GM21423 (cell line): Measurements from ENCODE around the gene FCHO2.

Experiments used
- ATAC-seq: cut with Tn5 transposase; IDR thresholded peaks from one replicate; pipeline ENCODE4 v1.9.1; 2021; ENCODE audit warnings: mild to moderate bottlenecking, moderate library complexity; ENCODE audit not compliant: unreplicated experiment

Gene FCHO2

GRCh38 chr5:73028991-73029595, 73.3 kb downstream of the FCHO2 start:
- ATAC-seq: no peak

GRCh38 chr5:73030531-73030930, 74.7 kb downstream of the FCHO2 start:
- no peak for ATAC-seq

GRCh38 chr5:73030995-73031394, 75.2 kb downstream of the FCHO2 start:
- no peak for ATAC-seq

- ATAC-seq: no peak
Observed at GRCh38 chr5:73031839-73032238, 76.0 kb downstream of the FCHO2 start.

GRCh38 chr5:73032635-73033034, 76.8 kb downstream of the FCHO2 start:
- ATAC-seq: no peak

- no peak for ATAC-seq
Observed at GRCh38 chr5:73037545-73037944, 81.7 kb downstream of the FCHO2 start.

- ATAC-seq: no peak
Observed at GRCh38 chr5:73039082-73039481, 83.2 kb downstream of the FCHO2 start.

- no peak for ATAC-seq
Observed at GRCh38 chr5:73042993-73043392, 87.2 kb downstream of the FCHO2 start.

- ATAC-seq: no peak
Observed at GRCh38 chr5:73044546-73044945, 88.7 kb downstream of the FCHO2 start.

GRCh38 chr5:73045623-73046022, 89.8 kb downstream of the FCHO2 start:
- no peak for ATAC-seq

GRCh38 chr5:73061593-73061992, 105.8 kb downstream of the FCHO2 start:
- ATAC-seq: no peak

GRCh38 chr5:73066466-73066865, 110.6 kb downstream of the FCHO2 start:
- ATAC-seq: no peak

GRCh38 chr5:73067213-73067612, 111.4 kb downstream of the FCHO2 start:
- no peak for ATAC-seq

- no peak for ATAC-seq
Observed at GRCh38 chr5:73081093-73081492, 125.3 kb downstream of the FCHO2 start.

GRCh38 chr5:73088026-73088425, 132.2 kb downstream of the FCHO2 start:
- ATAC-seq: no peak

- no peak for ATAC-seq
Observed at GRCh38 chr5:73093943-73094342, 138.1 kb downstream of the FCHO2 start.

GRCh38 chr5:73094415-73094814, 138.6 kb downstream of the FCHO2 start:
- ATAC-seq: no peak

- ATAC-seq: no peak
Observed at GRCh38 chr5:73095564-73096238, 139.9 kb downstream of the FCHO2 start.

GRCh38 chr5:73096239-73096575, 140.4 kb downstream of the FCHO2 start:
- no peak for ATAC-seq

GRCh38 chr5:73097740-73098139, 141.9 kb downstream of the FCHO2 start:
- ATAC-seq: no peak

GRCh38 chr5:73100109-73100508, 144.3 kb downstream of the FCHO2 start:
- ATAC-seq: no peak

- ATAC-seq: no peak
Observed at GRCh38 chr5:73103870-73104299, 148.0 kb downstream of the FCHO2 start.

GRCh38 chr5:73104326-73104725, 148.5 kb downstream of the FCHO2 start:
- ATAC-seq: no peak
